Fibroblast of villous mesenchyme (primary cell): ENCODE measurements around the gene INO80. TPM values are rescaled to one million over a fixed set of nuclear protein-coding genes. Genes with fewer than 3 reads are reported as not detected.

Experiments
- DNase-seq: peaks from one replicate; pipeline ENCODE4 v3.0.0-alpha.2; 2010; ENCODE audit warnings: low read depth
- H3K4me3 ChIP-seq: 2 replicates; pipeline ENCODE4 v1.5.1; 2011; ENCODE audit warnings: low read depth, mild to moderate bottlenecking, low read length
- total RNA-seq: library from RNA; depleted of rRNA; stranded (reverse); fragments of >200 nt; gene quantifications from 2 replicates; pipeline ENCODE4 v1.2.3, GENCODE V29; 2012
- TF ChIP-seq, protein P1 (sequence below): IDR thresholded peaks from 2 replicates; pipeline ENCODE4 v1.5.1; 2012; ENCODE audit warnings: low read depth, mild to moderate bottlenecking, low read length; ENCODE audit not compliant: insufficient read depth

Gene INO80
- total RNA-seq, 1 donor: 29.8 TPM

GRCh38 chr15:41010345-41010744, 105.7 kb downstream of the INO80 start:
- TF ChIP-seq, protein P1, sequence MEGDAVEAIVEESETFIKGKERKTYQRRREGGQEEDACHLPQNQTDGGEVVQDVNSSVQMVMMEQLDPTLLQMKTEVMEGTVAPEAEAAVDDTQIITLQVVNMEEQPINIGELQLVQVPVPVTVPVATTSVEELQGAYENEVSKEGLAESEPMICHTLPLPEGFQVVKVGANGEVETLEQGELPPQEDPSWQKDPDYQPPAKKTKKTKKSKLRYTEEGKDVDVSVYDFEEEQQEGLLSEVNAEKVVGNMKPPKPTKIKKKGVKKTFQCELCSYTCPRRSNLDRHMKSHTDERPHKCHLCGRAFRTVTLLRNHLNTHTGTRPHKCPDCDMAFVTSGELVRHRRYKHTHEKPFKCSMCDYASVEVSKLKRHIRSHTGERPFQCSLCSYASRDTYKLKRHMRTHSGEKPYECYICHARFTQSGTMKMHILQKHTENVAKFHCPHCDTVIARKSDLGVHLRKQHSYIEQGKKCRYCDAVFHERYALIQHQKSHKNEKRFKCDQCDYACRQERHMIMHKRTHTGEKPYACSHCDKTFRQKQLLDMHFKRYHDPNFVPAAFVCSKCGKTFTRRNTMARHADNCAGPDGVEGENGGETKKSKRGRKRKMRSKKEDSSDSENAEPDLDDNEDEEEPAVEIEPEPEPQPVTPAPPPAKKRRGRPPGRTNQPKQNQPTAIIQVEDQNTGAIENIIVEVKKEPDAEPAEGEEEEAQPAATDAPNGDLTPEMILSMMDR: no peak
- H3K4me3 ChIP-seq: no peak overlapping the region
- no peak for DNase-seq

GRCh38 chr15:41006479-41006878, 109.6 kb downstream of the INO80 start:
- no peak for DNase-seq
- TF ChIP-seq, protein P1: no peak
- no peak overlapping the region for H3K4me3 ChIP-seq

DNA sequence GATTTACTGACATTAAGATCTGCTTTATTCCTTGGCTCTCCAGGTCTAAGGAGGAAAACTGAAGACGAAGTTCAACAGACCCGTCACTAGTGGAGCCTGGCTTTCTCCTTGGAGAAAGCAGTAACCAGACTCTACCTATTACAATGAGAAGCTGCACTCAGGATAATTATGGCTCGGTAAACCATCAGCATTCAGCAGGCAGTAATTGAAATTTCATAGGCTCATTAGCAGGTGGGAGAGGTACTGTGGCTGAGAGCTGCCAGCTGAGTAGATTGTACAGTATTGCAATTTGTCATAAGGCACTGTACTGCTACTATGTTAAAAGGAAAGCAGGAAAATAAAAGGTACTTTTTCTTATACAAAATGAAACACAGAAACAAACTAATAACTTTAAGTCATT, 111.6 kb downstream of the INO80 start:
- TF ChIP-seq, protein P1: no peak
- no peak overlapping the region for H3K4me3 ChIP-seq
- DNase-seq: no peak

- TF ChIP-seq, protein P1: no peak
- DNase-seq: peak; percentile 79
- H3K4me3 ChIP-seq: no peak overlapping the region
These were observed 114.4 kb downstream of the INO80 start for GRCh38 chr15:41001524-41002214.

GRCh38 chr15:40999190-40999589, 116.9 kb downstream of the INO80 start:
- TF ChIP-seq, protein P1: no peak
- peak; percentile 94 for DNase-seq
- no peak overlapping the region for H3K4me3 ChIP-seq

DNA sequence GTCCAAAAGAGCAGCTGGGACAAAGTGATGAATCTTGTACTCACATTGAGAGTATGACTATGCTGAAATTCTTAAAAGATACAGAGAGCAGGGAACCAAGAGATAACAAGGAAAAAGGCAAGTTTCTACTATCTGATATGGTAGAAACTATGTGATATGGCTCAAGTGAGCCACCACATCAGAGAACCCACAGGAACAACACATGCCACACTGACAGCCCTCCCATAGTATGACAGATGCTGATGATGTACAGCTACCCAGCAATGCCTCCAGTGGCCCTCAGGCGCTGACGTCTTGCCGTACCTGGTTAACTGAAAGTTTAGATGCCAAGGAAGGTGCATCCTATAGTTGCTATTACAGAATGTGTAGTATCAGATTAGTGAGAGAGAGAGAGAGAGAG, 120.4 kb downstream of the INO80 start:
- no peak overlapping the region for H3K4me3 ChIP-seq
- TF ChIP-seq, protein P1: no peak
- DNase-seq: no peak

GRCh38 chr15:40992825-40993224, 123.3 kb downstream of the INO80 start:
- no peak for DNase-seq
- TF ChIP-seq, protein P1: no peak
- H3K4me3 ChIP-seq: no peak overlapping the region
